IMR-90 (cell line): Measurements from ENCODE around the gene TMEM176A. TPM values are rescaled to one million over a fixed set of nuclear protein-coding genes. Genes with fewer than 3 reads are reported as not detected.

Experiments used
- ATAC-seq: fragments of 200-7000 bp; cut with Tn5 transposase; 2 replicates; pipeline ENCODE4 v1.9.1; 2020; ENCODE audit warnings: low read depth, mild to moderate bottlenecking, moderate library complexity
- BruUV-seq: library from RNA; stranded (reverse); fragments of 400-500 nt; replicated peaks from 2 replicates; lab custom pipeline; 2021; lab: Mats Ljungman, UMichigan
- CTCF ChIA-PET: fragments of 300-600 bp; formaldehyde crosslinking; extraction: SDS; loops from one replicate; lab custom pipeline; 2021; ENCODE audit warnings: antibody characterized with exemption; lab: Yijun Ruan, JAX
- POLR2A ChIA-PET: fragments of 300-600 bp; sonication (Branson Sonifier 250); formaldehyde crosslinking; loops from one replicate; lab custom pipeline; 2022; ENCODE audit warnings: antibody characterized with exemption; ENCODE audit not compliant: unreplicated experiment; lab: Charles Lee
- DNase-seq: peaks from one replicate; pipeline ENCODE4 v3.0.0; 2013
- H2AFZ ChIP-seq: replicated peaks from 2 replicates; pipeline ENCODE3; 2013; ENCODE audit warnings: low read length, mild to moderate bottlenecking; ENCODE audit not compliant: poor library complexity
- H2AK5ac ChIP-seq: 2 replicates; pipeline ENCODE4 v1.6.1; 2013; ENCODE audit warnings: low read depth, low read length, inconsistent platforms
- H2AK9ac ChIP-seq: replicated peaks from 2 replicates; pipeline ENCODE3; 2013; ENCODE audit warnings: mild to moderate bottlenecking, low read depth, low read length, moderate library complexity; ENCODE audit not compliant: poor library complexity
- H2BK120ac ChIP-seq: 2 replicates; pipeline ENCODE4 v1.6.1; 2013; ENCODE audit warnings: low read depth, low read length, inconsistent platforms
- H2BK15ac ChIP-seq: 3 replicates; pipeline ENCODE4 v1.6.1; 2013; ENCODE audit warnings: low read depth, low read length, inconsistent platforms
- H2BK20ac ChIP-seq: 2 replicates; pipeline ENCODE4 v1.6.1; 2013; ENCODE audit warnings: low read depth, mild to moderate bottlenecking, inconsistent platforms, low read length, moderate library complexity
- H2BK5ac ChIP-seq: 2 replicates; pipeline ENCODE4 v1.6.1; 2013; ENCODE audit warnings: mild to moderate bottlenecking, low read depth, low read length, inconsistent platforms; ENCODE audit not compliant: poor library complexity, severe bottlenecking
- H3K14ac ChIP-seq: replicated peaks from 2 replicates; pipeline ENCODE4 v1.6.1; 2013; ENCODE audit warnings: low read depth, low read length, inconsistent platforms
- H3K18ac ChIP-seq: 2 replicates; pipeline ENCODE4 v1.6.1; 2013; ENCODE audit warnings: low read depth, low read length, control low read depth
- H3K23ac ChIP-seq: 2 replicates; pipeline ENCODE4 v1.6.1; 2013; ENCODE audit warnings: low read depth, low read length, inconsistent platforms
- H3K27ac ChIP-seq: 2 replicates; pipeline ENCODE4 v1.5.1; 2013; ENCODE audit warnings: mild to moderate bottlenecking, control low read depth, low read length; ENCODE audit not compliant: insufficient read depth
- H3K27me3 ChIP-seq: 2 replicates; pipeline ENCODE4 v1.6.1; 2013; ENCODE audit warnings: low read length; ENCODE audit not compliant: control insufficient read depth, insufficient read depth
- H3K36me3 ChIP-seq: 2 replicates; pipeline ENCODE4 v1.6.1; 2013; ENCODE audit warnings: low read length, mixed read lengths; ENCODE audit not compliant: control insufficient read depth, insufficient read depth
- H3K4ac ChIP-seq: 2 replicates; pipeline ENCODE4 v1.6.1; 2013; ENCODE audit warnings: low read depth, low read length, inconsistent platforms
- H3K4me1 ChIP-seq: 2 replicates; pipeline ENCODE4 v1.6.1; 2013; ENCODE audit warnings: low read length, mixed read lengths; ENCODE audit not compliant: control insufficient read depth, insufficient read depth
- H3K4me2 ChIP-seq: 2 replicates; pipeline ENCODE4 v1.6.1; 2013; ENCODE audit warnings: low read depth, mild to moderate bottlenecking, control low read depth, low read length, moderate library complexity
- H3K4me3 ChIP-seq: 2 replicates; pipeline ENCODE4 v1.5.1; 2013; ENCODE audit warnings: low read depth, mild to moderate bottlenecking, control low read depth, low read length, moderate library complexity; ENCODE audit not compliant: insufficient read depth
- H3K56ac ChIP-seq: 2 replicates; pipeline ENCODE4 v1.6.1; 2013; ENCODE audit warnings: low read length, inconsistent platforms; ENCODE audit not compliant: insufficient read depth; ENCODE audit errors: extremely low read depth
- H3K79me1 ChIP-seq, 2 experiments: 2 replicates each; pipeline ENCODE4 v1.6.1; 2013; ENCODE audit warnings: low read length in 2 of 2, inconsistent platforms in 1 of 2, low read depth in 1 of 2
- H3K9ac ChIP-seq: 2 replicates; pipeline ENCODE4 v1.6.1; 2013; ENCODE audit warnings: low read depth, low read length, control low read depth
- H3K9me1 ChIP-seq: 2 replicates; pipeline ENCODE4 v1.6.1; 2013; ENCODE audit warnings: low read length, inconsistent platforms; ENCODE audit not compliant: insufficient read depth
- H3K9me3 ChIP-seq: 2 replicates; pipeline ENCODE4 v1.6.1; 2013; ENCODE audit warnings: low read length; ENCODE audit not compliant: control insufficient read depth, insufficient read depth
- H4K20me1 ChIP-seq: 2 replicates; pipeline ENCODE4 v1.6.1; 2013; ENCODE audit warnings: low read length, inconsistent platforms; ENCODE audit not compliant: insufficient read depth
- H4K5ac ChIP-seq: 2 replicates; pipeline ENCODE4 v1.6.1; 2013; ENCODE audit warnings: mild to moderate bottlenecking, low read depth, low read length, control low read depth
- H4K8ac ChIP-seq, 2 experiments: 2 replicates each; pipeline ENCODE4 v1.6.1; 2013; ENCODE audit warnings: low read depth in 2 of 2, low read length in 2 of 2, control low read depth in 1 of 2, inconsistent platforms in 1 of 2
- H4K91ac ChIP-seq: 2 replicates; pipeline ENCODE4 v1.6.1; 2013; ENCODE audit warnings: low read depth, low read length, inconsistent platforms; ENCODE audit not compliant: insufficient read depth
- BHLHE40 ChIP-seq: fragments of 150-350 bp; IDR thresholded peaks from 2 replicates; pipeline ENCODE4 v1.6.1; 2016; ENCODE audit warnings: mild to moderate bottlenecking, low read depth, low read length
- CEBPB ChIP-seq: IDR thresholded peaks from 2 replicates; pipeline ENCODE4 v1.6.1; 2012; ENCODE audit warnings: low read depth, low read length, improper control_type of control experiment
- FOS ChIP-seq: fragments of 150-350 bp; IDR thresholded peaks from 2 replicates; pipeline ENCODE4 v1.6.1; 2016; ENCODE audit warnings: low read depth, low read length
- MAFK ChIP-seq: IDR thresholded peaks from 2 replicates; pipeline ENCODE4 v1.6.1; 2012; ENCODE audit warnings: low read depth, low read length, improper control_type of control experiment
- MXI1 ChIP-seq: IDR thresholded peaks from 2 replicates; pipeline ENCODE4 v1.6.1; 2012; ENCODE audit warnings: low read depth, mild to moderate bottlenecking, low read length, moderate library complexity, borderline replicate concordance
- NFE2L2 ChIP-seq: fragments of 150-350 bp; IDR thresholded peaks from 2 replicates; pipeline ENCODE4 v1.6.1; 2016; ENCODE audit warnings: low read depth, mild to moderate bottlenecking, low read length
- POLR2A ChIP-seq: IDR thresholded peaks from 2 replicates; pipeline ENCODE4 v1.6.1; 2012; ENCODE audit warnings: mild to moderate bottlenecking, low read depth, low read length
- RCOR1 ChIP-seq: IDR thresholded peaks from 2 replicates; pipeline ENCODE4 v1.6.1; 2012; ENCODE audit warnings: mild to moderate bottlenecking, low read length, improper control_type of control experiment; ENCODE audit not compliant: insufficient replicate concordance
- RFX5 ChIP-seq: IDR thresholded peaks from 2 replicates; pipeline ENCODE4 v1.8.0; 2012; ENCODE audit warnings: low read depth, mild to moderate bottlenecking, low read length, moderate library complexity
- WGBS, 2 experiments: methylation state at CpG; one replicate each; pipeline versions ENCODE4 v1.1.5 to v1.1.7; 2013; ENCODE audit warnings: missing lambda C conversion rate in 2 of 2; ENCODE audit not compliant: insufficient read length in 1 of 2; ENCODE audit errors: extremely low coverage in 2 of 2; 5-methylcytosine and 5-hydroxymethylcytosine counted together
- dilution Hi-C: fragments of 300-500 bp; cut with HindIII; formaldehyde crosslinking; loops from one replicate; pipeline ENCODE4 v1.14.3; 2018; ENCODE audit warnings: low sequenced_read_pairs; ENCODE audit not compliant: unreplicated experiment
- in situ Hi-C: fragments of 300-500 bp; cut with MboI; formaldehyde crosslinking; loops from 3 replicates; pipeline ENCODE4 v1.14.3; 2019; ENCODE audit warnings: low sequenced_read_pairs, inconsistent platforms, mixed read lengths
- intact Hi-C: fragments of 100-400 bp; cut with micrococcal nuclease; formaldehyde crosslinking; loops from 2 replicates; pipeline ENCODE4 v1.10.0; 2022
- polyA plus RNA-seq, 3 experiments: library from polyadenylated mRNA; depleted of rRNA; stranded (reverse); fragments of >200 nt; gene quantifications; 2 replicates each; pipeline ENCODE4 v1.2.3, GENCODE V29; 2012; ENCODE audit warnings: low replicate concordance in 1 of 3
- total RNA-seq: library from RNA; depleted of rRNA; stranded (reverse); fragments of >200 nt; gene quantifications from 2 replicates; pipeline ENCODE4 v1.2.3, GENCODE V29; 2012
- TF ChIP-seq, protein P1 (sequence below): fragments of 150-350 bp; IDR thresholded peaks from 2 replicates; pipeline ENCODE4 v1.6.1; 2017; ENCODE audit warnings: mild to moderate bottlenecking, antibody characterized with exemption, low read length, low read depth
- TF ChIP-seq, protein P2 (sequence below): conservative IDR thresholded peaks from 2 replicates; pipeline ENCODE4 v1.5.1; 2012; ENCODE audit warnings: mild to moderate bottlenecking, low read depth, low read length, improper control_type of control experiment

The TMEM176A gene
- total and polyA plus RNA-seq, 2 of the 4 experiments (the other 2 are of a cell fraction), result not detected

DNA sequence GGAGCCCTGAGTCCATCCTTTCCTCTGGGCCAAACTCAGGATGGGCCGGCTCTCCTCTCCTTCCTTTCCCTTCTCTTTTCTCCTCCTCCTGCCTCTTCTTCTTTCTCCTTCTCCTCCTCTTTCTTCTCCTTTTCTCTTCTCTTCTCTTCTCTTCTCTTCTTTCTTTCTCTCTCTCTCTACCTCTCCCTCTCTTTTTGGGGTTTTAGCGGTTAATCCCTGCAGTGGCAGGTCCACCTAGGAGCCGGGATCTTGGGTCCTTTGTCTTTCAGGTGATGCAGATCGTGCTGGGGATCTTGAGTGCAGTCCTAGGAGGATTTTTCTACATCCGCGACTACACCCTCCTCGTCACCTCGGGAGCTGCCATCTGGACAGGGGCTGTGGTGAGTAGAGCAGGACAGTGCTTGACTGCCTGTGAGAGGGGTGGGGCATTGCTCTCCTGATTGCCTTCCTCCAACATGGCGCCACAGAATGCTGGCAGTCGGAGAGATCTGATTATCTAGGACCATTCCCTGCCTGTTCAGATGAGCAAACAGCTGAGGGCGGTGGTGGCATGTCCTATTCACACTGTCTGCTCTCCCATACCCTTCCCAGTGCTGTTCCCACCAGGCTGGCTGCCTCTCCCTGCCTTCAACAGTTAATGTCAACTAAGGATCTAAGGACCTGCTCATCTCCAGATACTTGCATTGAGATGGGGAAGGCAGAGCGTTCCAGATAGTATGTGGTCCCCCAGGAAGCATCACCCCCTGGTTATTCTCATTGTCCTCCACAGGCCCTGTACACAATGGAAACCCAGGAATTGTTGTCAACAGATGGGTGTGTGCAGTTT lies 1.6 kb downstream of the TMEM176A start:
- DNase-seq (no peak), ATAC-seq (no peak)
- no peak for TF ChIP-seq POLR2A
- TF ChIP-seq CEBPB, result no peak
- no peak for TF ChIP-seq RCOR1
- TF ChIP-seq NFE2L2, result no peak
- TF ChIP-seq BHLHE40, result no peak
- TF ChIP-seq MAFK, result no peak
- TF ChIP-seq, protein P1, sequence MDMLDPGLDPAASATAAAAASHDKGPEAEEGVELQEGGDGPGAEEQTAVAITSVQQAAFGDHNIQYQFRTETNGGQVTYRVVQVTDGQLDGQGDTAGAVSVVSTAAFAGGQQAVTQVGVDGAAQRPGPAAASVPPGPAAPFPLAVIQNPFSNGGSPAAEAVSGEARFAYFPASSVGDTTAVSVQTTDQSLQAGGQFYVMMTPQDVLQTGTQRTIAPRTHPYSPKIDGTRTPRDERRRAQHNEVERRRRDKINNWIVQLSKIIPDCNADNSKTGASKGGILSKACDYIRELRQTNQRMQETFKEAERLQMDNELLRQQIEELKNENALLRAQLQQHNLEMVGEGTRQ, result no peak
- no peak for TF ChIP-seq MXI1
- no peak for TF ChIP-seq FOS
- TF ChIP-seq, protein P2, sequence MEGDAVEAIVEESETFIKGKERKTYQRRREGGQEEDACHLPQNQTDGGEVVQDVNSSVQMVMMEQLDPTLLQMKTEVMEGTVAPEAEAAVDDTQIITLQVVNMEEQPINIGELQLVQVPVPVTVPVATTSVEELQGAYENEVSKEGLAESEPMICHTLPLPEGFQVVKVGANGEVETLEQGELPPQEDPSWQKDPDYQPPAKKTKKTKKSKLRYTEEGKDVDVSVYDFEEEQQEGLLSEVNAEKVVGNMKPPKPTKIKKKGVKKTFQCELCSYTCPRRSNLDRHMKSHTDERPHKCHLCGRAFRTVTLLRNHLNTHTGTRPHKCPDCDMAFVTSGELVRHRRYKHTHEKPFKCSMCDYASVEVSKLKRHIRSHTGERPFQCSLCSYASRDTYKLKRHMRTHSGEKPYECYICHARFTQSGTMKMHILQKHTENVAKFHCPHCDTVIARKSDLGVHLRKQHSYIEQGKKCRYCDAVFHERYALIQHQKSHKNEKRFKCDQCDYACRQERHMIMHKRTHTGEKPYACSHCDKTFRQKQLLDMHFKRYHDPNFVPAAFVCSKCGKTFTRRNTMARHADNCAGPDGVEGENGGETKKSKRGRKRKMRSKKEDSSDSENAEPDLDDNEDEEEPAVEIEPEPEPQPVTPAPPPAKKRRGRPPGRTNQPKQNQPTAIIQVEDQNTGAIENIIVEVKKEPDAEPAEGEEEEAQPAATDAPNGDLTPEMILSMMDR, result no peak
- no peak for TF ChIP-seq RFX5
- Histone ChIP-seq H3K4me1 (no peaks in the 10 kb centered on the region), H2BK5ac (no peak overlapping the region), H3K27ac (no peak overlapping the region), H2BK15ac (no peak overlapping the region), H2AK9ac (no peak overlapping the region), H3K4me2 (no peak overlapping the region), H2AK5ac (no peak overlapping the region), H2BK120ac (no peak overlapping the region), H2BK20ac (no peak overlapping the region), H4K8ac (no peak overlapping the region), H4K91ac (no peak overlapping the region), H3K18ac (no peak overlapping the region; the same call in 1 of the 2 replicates), H3K23ac (no peak overlapping the region), H3K14ac (no peak overlapping the region), H4K5ac (no peak overlapping the region), H3K36me3 (peaks cover 3% of the 10 kb centered on the region; the same call in 1 of the 2 replicates), H3K9me3 (peaks cover 11% of the 10 kb centered on the region), H3K9ac (no peak overlapping the region), H3K9me1 (no peaks in the 10 kb centered on the region), H3K4ac (no peak overlapping the region), H3K4me3 (no peak overlapping the region), H2AFZ (no peak overlapping the region), H3K56ac (no peak overlapping the region), H4K20me1 (no peaks in the 10 kb centered on the region), H3K27me3 (peaks cover 29% of the 10 kb centered on the region), H3K79me1 (no peaks in the 10 kb centered on the region)
- dilution Hi-C loops (no loop called here), in situ Hi-C loops (no loop called here), intact Hi-C loops (no loop called here)
- no TSS peak for BruUV-seq
- 70% methylated on average over 2 of the region's 12 CpGs; no CpG with 5 or more reads in 1 of the 2 experiments for WGBS, 2 experiments
- ChIA-PET CTCF (no interaction called here), POLR2A (no interaction called here)
